Measurements from ENCODE around the gene LPCAT2. TPM values are rescaled to one million over a fixed set of nuclear protein-coding genes. Genes with fewer than 3 reads are reported as not detected.

Gene LPCAT2
- total RNA-seq, 1 experiment from 2014 or later, result 25.2 TPM

DNA sequence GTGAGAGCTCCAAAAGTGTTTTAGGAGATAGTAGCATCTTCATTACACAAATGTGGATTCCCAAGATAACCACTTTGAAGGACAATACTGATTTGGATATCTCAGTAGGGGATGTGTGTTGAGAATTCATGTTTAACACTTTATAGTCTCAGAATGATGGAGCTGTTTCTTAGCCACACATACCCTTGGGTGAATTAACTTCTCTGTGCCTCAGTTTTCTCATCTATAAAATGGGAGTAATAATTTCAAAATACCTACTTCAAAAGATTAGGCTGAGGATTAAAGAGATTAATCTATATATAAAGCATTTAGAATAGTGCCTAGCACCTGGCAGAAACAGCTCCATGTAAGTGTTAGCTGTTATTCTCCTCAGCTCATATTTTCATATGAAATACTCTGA, 19.0 kb downstream of the LPCAT2 start:
- Mint-ChIP-seq H3K27ac (ENCODE audit: unreplicated experiment) (no peak overlapping the region), H3K27me3 (ENCODE audit: insufficient read depth, unreplicated experiment) (no peaks in the 10 kb centered on the region), H3K9me3 (ENCODE audit: unreplicated experiment) (no peaks in the 10 kb centered on the region), H3K36me3 (ENCODE audit: insufficient read depth, unreplicated experiment) (peaks cover 6% of the 10 kb centered on the region), H3K4me3 (ENCODE audit: unreplicated experiment) (no peak overlapping the region), H3K4me1 (ENCODE audit: low read depth, unreplicated experiment) (peaks cover 15% of the 10 kb centered on the region)
- no peaks in the 10 kb centered on the region for H3K27me3 ChIP-seq (replicated peaks; ENCODE audit: control insufficient read depth, insufficient read depth, low read length)
- TF ChIP-seq, protein P1, sequence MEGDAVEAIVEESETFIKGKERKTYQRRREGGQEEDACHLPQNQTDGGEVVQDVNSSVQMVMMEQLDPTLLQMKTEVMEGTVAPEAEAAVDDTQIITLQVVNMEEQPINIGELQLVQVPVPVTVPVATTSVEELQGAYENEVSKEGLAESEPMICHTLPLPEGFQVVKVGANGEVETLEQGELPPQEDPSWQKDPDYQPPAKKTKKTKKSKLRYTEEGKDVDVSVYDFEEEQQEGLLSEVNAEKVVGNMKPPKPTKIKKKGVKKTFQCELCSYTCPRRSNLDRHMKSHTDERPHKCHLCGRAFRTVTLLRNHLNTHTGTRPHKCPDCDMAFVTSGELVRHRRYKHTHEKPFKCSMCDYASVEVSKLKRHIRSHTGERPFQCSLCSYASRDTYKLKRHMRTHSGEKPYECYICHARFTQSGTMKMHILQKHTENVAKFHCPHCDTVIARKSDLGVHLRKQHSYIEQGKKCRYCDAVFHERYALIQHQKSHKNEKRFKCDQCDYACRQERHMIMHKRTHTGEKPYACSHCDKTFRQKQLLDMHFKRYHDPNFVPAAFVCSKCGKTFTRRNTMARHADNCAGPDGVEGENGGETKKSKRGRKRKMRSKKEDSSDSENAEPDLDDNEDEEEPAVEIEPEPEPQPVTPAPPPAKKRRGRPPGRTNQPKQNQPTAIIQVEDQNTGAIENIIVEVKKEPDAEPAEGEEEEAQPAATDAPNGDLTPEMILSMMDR (IDR thresholded peaks at IDR 0.05; ENCODE audit: insufficient read depth in 1 of 2, low read depth in 1 of 2, low read length in 1 of 2, severe bottlenecking in 1 of 2, unreplicated experiment in 1 of 2), result no peak
- intact Hi-C loops (cut with micrococcal nuclease; ENCODE audit: unreplicated experiment), result no loop called here
- no peaks in the 10 kb centered on the region; the same call in 1 of the 2 replicates for H3K36me3 ChIP-seq (ENCODE audit: control insufficient read depth, insufficient read depth, low read length)
- no peak for DNase-seq
- no TSS peak for BruUV-seq (replicated peaks)
- H3K9me3 ChIP-seq, result no peaks in the 10 kb centered on the region; the same call in 1 of the 2 replicates
- POLR2A ChIA-PET, result no interaction called here
- CTCF ChIA-PET, result interaction anchor here (1.3 kb wide), 1 partner anchor 63 kb away, joined by 3 read pairs; no protein-coding TSS in a partner anchor
- peaks cover 34% of the 10 kb centered on the region for H3K4me1 ChIP-seq
- no peak overlapping the region for H3K4me3 ChIP-seq (ENCODE audit: low read depth, low read length)

DNA sequence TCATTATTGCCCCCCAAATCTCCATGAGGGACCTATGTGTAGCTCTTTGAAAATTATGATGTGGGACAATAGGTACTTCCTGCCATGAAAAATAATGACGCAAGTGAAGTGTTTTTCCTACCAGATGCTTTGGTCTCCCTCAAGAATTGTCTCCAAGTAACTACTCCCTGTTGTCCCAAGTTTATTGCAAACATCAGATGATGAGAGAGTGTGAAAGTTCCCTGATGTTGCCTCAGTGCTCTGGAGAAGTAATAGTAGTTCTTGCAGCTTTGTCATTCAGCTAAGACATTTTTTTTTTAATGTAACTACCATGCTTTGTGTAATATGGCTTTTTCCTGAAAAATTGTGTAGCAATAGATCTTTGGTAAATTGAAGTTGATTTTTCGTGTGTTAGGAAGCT, 20.1 kb downstream of the LPCAT2 start:
- no TSS peak for BruUV-seq (replicated peaks)
- H3K27ac Mint-ChIP-seq (ENCODE audit: unreplicated experiment), result peak overlapping the region; percentile 64
- H3K4me3 Mint-ChIP-seq (ENCODE audit: unreplicated experiment), result no peak overlapping the region
- Histone ChIP-seq H3K27me3 (replicated peaks; ENCODE audit: control insufficient read depth, insufficient read depth, low read length) (no peaks in the 10 kb centered on the region), H3K9me3 (no peaks in the 10 kb centered on the region), H3K4me3 (ENCODE audit: low read depth, low read length) (no peak overlapping the region), H3K36me3 (ENCODE audit: control insufficient read depth, insufficient read depth, low read length) (no peaks in the 10 kb centered on the region; the same call in 1 of the 2 replicates), H3K4me1 (peaks cover 34% of the 10 kb centered on the region)
- H3K9me3 Mint-ChIP-seq (ENCODE audit: unreplicated experiment), result no peaks in the 10 kb centered on the region
- TF ChIP-seq, protein P1 (IDR thresholded peaks at IDR 0.05; ENCODE audit: insufficient read depth in 1 of 2, low read depth in 1 of 2, low read length in 1 of 2, severe bottlenecking in 1 of 2, unreplicated experiment in 1 of 2), result no peak
- H3K27me3 Mint-ChIP-seq (ENCODE audit: insufficient read depth, unreplicated experiment), result no peaks in the 10 kb centered on the region
- ChIA-PET POLR2A (no interaction called here), CTCF (interaction anchor here (1.3 kb wide), 1 partner anchor 64 kb away, joined by 3 read pairs; no protein-coding TSS in a partner anchor)
- peaks cover 15% of the 10 kb centered on the region for H3K4me1 Mint-ChIP-seq (ENCODE audit: low read depth, unreplicated experiment)
- no peak for DNase-seq
- H3K36me3 Mint-ChIP-seq (ENCODE audit: insufficient read depth, unreplicated experiment), result peaks cover 6% of the 10 kb centered on the region
- intact Hi-C loops (cut with micrococcal nuclease; ENCODE audit: unreplicated experiment), result no loop called here

DNA sequence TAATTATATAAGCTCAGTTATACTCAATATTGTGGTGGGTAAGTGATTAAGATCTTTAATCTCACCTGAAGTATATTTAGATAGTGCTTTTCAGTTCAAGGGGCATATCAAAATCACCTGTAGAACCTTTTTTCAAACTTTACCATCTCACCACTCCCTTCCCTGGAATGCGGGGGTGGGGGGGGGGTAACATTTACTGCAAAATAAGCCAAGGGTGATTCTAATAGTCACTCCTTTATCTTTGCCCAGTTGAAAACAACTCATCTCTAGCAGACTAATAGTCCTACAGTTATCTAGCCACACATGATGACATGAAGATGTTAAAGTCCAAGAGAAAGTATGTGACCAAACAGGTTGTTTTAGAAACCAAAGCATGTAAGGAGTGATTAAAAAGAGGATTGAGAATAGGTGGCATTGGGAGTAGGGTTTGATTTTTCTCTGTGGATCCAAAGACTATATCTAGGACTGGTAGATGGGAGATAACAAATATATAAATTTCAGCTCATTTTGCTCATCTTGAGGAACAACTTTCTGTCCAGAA, 21.5 kb downstream of the LPCAT2 start:
- H3K4me3 Mint-ChIP-seq (ENCODE audit: unreplicated experiment), result peak overlapping the region; percentile 63
- H3K4me1 Mint-ChIP-seq (ENCODE audit: low read depth, unreplicated experiment), result peaks cover 15% of the 10 kb centered on the region
- peak overlapping the region; percentile 82 for H3K27ac Mint-ChIP-seq (ENCODE audit: unreplicated experiment)
- H3K27me3 Mint-ChIP-seq (ENCODE audit: insufficient read depth, unreplicated experiment), result no peaks in the 10 kb centered on the region
- BruUV-seq (replicated peaks), result no TSS peak
- intact Hi-C loops (cut with micrococcal nuclease; ENCODE audit: unreplicated experiment), result loop anchor here (1.0 kb wide), 2 partner anchors 21 to 65 kb away; partner anchors contain the start of gene LPCAT2
- no peaks in the 10 kb centered on the region for H3K27me3 ChIP-seq (replicated peaks; ENCODE audit: control insufficient read depth, insufficient read depth, low read length)
- no peak overlapping the region for H3K4me3 ChIP-seq (ENCODE audit: low read depth, low read length)
- peaks cover 34% of the 10 kb centered on the region for H3K4me1 ChIP-seq
- no peaks in the 10 kb centered on the region for H3K9me3 ChIP-seq
- no peaks in the 10 kb centered on the region for H3K9me3 Mint-ChIP-seq (ENCODE audit: unreplicated experiment)
- TF ChIP-seq, protein P1 (IDR thresholded peaks at IDR 0.05; ENCODE audit: insufficient read depth in 1 of 2, low read depth in 1 of 2, low read length in 1 of 2, severe bottlenecking in 1 of 2, unreplicated experiment in 1 of 2), result no peak
- H3K36me3 ChIP-seq (ENCODE audit: control insufficient read depth, insufficient read depth, low read length), result no peaks in the 10 kb centered on the region; the same call in 1 of the 2 replicates
- ChIA-PET POLR2A (no interaction called here), CTCF (no interaction called here)
- H3K36me3 Mint-ChIP-seq (ENCODE audit: insufficient read depth, unreplicated experiment), result peaks cover 6% of the 10 kb centered on the region
- peak; percentile 65 to 84 for DNase-seq
